OCI-LY7 (cell line): Measurements from ENCODE around the gene AMPD3.

Experiments
- EZH2phosphoT487 ChIP-seq: fragments of 200-600 bp; sonication (generic); IDR thresholded peaks from 2 replicates; pipeline ENCODE4 v1.6.1; 2018; ENCODE audit warnings: low read depth, borderline replicate concordance, mild to moderate bottlenecking, mixed run types, antibody characterized with exemption, low read length, moderate library complexity, mixed read lengths
- TF ChIP-seq, protein P1 (sequence below): fragments of 200-600 bp; sonication (generic); conservative IDR thresholded peaks from 2 replicates; pipeline ENCODE4 v1.5.1; 2014; ENCODE audit warnings: mild to moderate bottlenecking, antibody characterized with exemption, low read length, moderate library complexity, mixed read lengths

DNA sequence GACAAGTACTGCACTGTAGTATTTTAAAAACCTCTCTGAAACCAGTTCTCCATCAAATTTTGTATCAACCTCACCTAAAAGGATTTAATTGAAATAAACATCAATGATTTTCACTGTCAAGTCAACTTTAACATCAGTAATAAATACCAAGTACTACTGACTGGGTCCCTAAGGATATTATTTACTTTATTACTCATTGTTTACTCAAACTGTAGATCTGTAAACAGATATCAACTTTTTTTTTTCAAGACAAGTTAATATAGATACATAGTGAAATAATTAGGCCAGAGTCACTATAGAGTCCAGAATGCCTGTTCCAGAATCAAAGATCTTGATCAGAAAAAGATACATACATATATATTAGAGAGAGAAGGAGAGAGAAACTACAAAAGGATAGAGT is 84.3 kb downstream of the AMPD3 start:
- TF ChIP-seq, protein P1, sequence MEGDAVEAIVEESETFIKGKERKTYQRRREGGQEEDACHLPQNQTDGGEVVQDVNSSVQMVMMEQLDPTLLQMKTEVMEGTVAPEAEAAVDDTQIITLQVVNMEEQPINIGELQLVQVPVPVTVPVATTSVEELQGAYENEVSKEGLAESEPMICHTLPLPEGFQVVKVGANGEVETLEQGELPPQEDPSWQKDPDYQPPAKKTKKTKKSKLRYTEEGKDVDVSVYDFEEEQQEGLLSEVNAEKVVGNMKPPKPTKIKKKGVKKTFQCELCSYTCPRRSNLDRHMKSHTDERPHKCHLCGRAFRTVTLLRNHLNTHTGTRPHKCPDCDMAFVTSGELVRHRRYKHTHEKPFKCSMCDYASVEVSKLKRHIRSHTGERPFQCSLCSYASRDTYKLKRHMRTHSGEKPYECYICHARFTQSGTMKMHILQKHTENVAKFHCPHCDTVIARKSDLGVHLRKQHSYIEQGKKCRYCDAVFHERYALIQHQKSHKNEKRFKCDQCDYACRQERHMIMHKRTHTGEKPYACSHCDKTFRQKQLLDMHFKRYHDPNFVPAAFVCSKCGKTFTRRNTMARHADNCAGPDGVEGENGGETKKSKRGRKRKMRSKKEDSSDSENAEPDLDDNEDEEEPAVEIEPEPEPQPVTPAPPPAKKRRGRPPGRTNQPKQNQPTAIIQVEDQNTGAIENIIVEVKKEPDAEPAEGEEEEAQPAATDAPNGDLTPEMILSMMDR, result no peak
- no peak for TF ChIP-seq EZH2phosphoT487
